Ishikawa (cell line): ENCODE measurements around the gene ACTMAP.

ENCODE experiments used
- CREB1 ChIP-seq: IDR thresholded peaks from 2 replicates; pipeline ENCODE4 v1.6.1; 2012; ENCODE audit warnings: low read depth
- EGR1 ChIP-seq: IDR thresholded peaks from 2 replicates; pipeline ENCODE4 v1.6.1; 2012
- EP300 ChIP-seq: IDR thresholded peaks from 2 replicates; pipeline ENCODE4 v1.6.1; 2012; ENCODE audit warnings: borderline replicate concordance
- MAX ChIP-seq: IDR thresholded peaks from 2 replicates; pipeline ENCODE4 v1.6.1; 2012
- RAD21 ChIP-seq: IDR thresholded peaks from 2 replicates; pipeline ENCODE4 v1.6.1; 2012; ENCODE audit warnings: low read depth
- TAF1 ChIP-seq: IDR thresholded peaks from 2 replicates; pipeline ENCODE4 v1.6.1; 2012; ENCODE audit warnings: low read depth, mild to moderate bottlenecking
- TEAD4 ChIP-seq: IDR thresholded peaks from 2 replicates; pipeline ENCODE4 v1.6.1; 2012

- no peak for TF ChIP-seq EP300
- no peak for TF ChIP-seq RAD21
- no peak for TF ChIP-seq CREB1
- TF ChIP-seq MAX, result no peak
- no peak for TF ChIP-seq TEAD4
- no peak for TF ChIP-seq TAF1
- no peak for TF ChIP-seq EGR1
These were observed 12.6 kb upstream of the ACTMAP start for GRCh38 chr19:40762754-40763470.
